GM18867 (cell line): Measurements from ENCODE around the gene HOXA3.

ENCODE experiments used
- ATAC-seq: cut with Tn5 transposase; IDR thresholded peaks from one replicate; pipeline ENCODE4 v1.9.1; 2021; ENCODE audit warnings: mild to moderate bottlenecking, moderate library complexity; ENCODE audit not compliant: unreplicated experiment

Gene HOXA3

DNA sequence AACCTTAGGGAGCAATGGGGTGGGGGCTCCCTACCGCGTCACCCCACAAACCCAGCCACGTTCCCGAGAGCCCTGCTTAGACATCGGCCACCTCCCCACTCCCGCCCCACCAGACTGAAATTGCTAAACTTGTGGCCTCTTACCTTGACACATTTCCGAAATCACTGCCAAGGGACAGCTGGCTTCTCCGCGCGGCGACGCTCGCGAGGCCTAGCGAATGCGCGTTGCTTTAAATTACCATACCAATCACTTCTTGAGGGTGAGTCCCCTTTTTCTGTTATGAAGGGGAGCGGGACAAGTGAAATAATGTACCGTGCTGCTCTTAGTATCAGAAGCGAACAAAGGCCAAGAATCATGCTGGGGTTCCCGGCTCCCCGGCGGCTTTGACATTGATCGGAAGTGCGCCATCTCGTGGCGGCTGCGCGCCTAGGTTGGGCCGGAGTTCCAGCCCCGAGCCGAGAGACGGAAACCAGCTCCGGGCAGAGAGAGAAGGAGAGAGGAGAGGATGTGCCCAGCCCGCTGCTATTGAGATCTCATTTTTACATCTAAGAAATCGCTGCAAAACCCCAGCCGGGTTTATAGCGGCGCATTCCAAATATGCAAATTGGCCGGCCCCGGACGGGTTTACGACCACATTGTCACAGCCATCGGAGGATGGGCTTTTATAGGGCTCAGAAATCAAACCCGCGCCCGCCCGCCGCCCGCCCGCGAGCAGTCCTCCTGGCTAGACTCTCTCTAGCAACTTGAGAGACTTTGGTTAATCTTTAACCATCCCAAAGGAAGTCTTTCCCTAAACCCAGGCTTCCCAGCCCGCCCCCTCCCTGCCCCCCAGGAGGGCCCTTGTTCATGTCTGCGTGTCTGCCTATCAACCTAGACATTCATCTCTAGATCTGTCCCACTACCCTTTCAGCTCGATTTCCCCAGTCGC is 27.4 kb upstream of the HOXA3 start:
- peak; percentile 50 for ATAC-seq

DNA sequence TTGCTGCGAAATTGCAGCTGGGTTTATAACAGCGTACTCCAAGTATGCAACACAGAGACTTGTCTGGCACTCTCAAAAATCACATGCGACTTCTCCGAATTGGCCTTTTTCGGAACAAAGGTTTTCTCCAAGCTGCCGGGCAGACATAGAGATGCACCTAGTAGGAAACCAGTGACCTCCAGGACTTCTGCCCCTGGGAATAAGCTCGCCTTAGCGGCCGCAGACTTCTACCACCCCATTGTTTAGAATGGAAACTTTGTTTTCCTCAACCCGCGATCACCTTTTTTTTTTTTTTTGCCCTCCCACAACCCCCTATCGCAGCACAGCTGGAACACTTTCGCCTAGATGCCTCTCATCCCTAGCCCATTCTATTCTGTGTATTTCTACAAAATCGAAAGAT is 26.6 kb upstream of the HOXA3 start:
- ATAC-seq: no peak

DNA sequence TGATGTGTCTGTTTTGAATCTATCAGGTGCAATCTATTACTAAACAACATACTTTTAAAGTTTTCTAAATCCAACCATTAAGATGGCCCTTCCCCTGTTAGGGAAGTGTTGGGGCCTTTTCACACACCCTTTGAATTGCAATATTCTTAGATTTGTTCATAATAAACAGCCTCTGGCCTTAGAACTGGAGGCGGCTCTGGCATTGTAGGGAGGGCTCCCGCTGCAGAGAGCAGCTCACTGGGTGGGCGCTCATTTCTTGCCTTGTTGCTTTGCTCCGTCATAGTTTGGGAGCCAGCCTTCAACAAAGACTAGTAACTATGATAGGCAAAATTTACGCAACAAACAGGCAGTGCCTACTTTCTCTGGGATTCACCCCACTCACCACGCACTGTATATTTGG is 26.0 kb upstream of the HOXA3 start:
- no peak for ATAC-seq

DNA sequence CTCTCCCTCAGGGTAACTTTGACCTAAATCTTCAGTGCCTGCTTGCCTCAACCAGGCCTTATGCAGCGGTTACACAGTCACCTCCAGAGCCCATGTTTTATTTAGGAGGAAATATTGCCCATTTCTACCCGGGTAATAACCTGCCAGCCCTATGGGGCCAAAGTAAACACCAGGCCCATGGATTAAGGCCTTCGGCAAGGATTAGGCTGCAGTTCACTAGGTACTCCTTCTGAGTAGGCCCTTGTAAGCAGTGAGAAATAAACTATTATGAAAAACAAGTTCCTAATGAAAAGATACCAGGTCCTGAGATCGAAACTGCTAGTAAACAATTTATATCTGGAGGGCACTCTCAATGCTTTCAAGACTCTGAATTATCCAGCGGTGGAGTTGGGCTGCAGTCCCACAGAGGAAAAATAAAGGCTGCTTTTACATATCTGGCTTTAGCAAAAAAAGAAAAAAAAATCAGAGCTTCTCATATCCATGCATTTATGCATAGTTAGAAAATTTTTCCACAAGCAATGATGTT is 25.5 kb upstream of the HOXA3 start:
- no peak for ATAC-seq

DNA sequence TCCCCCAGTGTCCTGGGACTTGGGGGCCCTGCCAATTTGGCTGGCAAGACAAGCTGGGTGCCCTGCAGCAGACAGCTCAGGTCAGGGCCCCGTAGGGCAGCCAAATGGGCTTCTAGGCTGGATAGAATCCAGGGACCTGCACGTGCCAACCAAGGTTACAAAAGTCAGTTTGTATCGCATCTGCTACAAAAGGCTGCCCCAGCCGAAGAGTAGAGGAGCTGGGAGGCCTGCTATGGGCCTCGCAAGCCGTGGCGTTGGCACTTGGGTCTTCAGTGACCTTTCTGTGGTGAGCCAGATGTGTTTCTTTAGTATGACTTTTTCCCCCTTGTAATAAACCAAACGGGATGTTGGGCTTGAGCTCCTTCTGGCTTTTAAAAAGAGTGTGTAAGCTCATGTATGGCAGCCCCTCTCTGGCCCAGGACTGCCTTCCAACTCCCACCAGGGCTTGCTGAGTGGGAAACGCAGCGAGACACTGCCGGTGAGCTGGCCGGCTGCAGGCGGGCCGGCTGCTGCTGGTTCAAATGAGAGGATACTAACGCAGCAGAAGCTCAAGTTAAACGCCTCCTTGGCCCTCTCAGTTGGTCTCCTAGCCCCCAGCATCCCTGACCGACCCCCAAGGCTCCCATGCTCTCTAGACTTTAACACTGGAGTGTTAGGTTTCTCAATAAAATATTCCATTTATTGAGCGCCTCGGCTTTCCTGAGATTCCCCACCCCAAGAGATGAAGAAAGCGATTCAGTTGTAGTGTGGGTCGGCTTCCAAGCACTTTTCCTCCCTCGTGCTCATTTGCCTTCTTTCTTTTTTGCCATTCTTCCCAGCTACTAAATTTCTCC is 24.8 kb upstream of the HOXA3 start:
- no peak for ATAC-seq

DNA sequence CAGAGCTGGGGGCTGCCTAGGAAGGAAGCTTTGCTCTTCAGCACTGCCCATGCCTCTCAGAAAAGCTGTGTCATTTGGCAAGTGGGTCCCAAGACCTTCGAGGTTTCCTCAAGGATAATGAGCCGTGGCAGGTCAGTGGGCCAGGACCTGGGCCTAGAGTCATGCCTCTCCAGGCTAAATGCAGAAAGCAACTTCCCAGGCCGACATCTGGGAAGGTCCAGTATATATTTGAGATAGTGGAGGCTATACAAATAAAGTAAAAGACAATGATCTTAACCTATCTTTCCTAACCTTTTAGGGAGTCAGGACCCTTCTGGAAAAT is 24.1 kb upstream of the HOXA3 start:
- no peak for ATAC-seq

DNA sequence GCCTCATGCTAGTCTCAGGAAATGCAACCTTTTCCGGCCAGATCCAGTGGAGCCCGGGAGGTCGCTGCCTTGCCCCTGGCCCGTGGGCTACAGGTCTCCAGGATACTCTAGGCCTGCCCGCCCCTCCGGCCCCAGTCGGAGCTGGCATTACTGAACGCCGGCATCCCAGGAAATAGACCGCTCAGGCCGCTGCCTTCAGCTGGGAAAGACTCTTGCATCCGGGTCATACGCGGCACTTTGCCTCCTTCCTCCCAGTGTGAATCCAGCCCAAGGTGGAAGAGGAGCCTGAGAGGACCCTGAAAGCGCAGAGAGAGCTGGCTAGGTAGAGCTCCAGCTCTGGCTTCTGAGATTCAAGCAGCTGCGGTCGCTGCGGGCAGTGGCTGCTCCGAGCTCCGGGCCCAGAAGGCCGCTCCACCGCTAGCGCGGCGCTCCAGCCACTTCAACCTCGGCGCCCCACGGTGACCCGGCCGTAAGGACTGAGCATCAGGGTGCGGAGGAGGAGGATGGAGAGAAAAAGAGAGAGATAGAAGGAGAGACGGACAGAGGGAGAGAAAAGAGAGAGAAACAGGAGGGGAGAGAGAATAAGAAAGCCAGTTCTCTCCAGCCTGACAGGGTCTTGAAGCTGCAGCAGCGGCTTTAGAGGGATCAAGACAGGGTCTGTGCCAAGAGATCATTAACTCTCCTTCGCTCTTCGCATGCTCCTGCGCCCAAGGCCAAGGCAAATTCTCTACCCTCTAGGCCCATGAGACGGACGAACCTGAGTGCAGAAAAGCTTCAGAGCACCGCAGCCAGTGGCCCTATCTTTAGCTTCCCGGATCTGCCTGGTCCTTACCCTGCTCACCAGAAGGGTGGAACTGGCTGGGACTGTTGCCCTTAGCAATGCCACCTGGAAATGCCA is 23.5 kb upstream of the HOXA3 start:
- ATAC-seq: no peak

DNA sequence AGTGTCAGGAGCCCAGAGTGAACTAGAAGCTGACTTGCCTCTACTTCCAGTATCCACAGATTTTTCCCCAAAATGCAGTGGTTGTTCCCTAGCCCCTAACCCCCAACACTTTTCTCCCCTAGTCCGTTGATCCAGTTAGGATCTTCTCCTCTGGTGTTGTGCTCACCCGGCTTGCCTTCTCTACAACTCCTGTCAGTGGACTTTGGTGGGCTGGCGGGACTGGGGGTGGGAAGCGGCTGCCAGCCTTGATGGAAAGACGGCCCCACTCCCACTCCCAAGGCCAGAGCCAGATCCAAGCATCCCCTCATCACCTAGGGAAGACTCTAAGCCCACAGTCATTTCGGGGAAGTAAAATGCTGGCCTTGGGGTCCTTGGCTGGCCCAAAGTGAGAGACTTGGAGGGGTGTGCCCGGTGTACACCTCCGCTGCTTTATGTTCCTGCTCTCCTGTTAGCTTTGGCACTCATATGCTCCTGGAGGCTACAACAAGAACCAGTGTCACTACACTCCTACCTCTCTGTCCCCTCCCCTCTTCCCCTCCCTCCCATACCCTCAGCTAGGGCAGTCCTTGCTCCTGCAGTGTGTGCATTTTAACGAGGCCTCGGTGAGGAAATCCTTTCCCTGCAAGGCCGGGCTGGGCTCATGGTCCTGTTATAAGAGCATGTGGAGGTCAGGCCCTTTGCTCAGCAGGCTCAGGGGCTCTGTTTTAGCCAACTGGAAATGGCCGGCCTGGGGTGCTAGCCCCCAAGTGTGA is 22.7 kb upstream of the HOXA3 start:
- ATAC-seq: no peak

DNA sequence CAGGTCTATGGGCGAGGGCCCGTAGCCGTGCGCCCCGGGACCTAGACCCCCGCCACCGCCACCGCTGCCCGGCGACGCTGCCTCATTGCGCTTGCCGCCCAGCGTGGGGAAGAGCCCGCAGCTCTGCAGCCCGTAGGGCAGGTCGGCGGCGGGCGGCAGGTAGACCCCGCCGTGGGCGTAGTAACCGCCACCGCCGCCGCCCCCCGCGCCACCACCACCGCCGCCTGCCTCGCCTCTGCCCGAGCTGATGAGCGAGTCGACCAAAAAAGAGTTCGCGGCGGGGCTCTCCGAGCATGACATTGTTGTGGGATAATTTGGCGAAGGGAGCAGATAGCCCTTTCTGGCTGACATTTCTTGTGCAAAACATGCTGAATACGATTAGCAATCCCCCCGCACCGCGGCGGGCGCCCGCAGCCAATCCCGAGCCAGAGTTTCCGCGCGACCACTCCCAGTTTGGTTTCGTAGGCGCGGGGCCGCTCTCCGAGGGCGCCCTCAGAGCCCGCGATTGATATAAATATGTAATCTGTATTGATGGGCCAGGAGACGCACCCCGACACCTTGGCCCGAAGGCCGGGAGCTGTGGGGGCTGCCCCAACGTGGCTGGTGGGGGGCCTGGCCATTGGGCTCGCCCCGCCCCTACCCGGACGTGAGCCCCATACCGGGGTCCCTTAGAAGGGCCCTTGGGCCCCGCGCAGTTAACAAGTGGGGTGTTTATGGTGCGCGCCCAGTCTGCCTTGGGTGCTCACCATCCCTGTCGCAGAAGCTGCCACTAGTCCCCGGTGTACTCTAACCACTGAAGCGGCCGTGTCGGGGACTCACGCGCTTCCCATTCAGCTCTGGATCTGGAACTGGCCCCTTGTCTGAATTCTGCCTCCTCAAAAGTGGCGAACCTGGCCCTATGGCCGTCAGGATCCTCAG is 21.8 kb upstream of the HOXA3 start, which contains the start of gene HOXA10:
HOXA10 (minus strand) TSS at position 365 of the 918 bp plus-strand sequence; CDS start at position 351, 14 bp downstream.
- ATAC-seq: no peak

DNA sequence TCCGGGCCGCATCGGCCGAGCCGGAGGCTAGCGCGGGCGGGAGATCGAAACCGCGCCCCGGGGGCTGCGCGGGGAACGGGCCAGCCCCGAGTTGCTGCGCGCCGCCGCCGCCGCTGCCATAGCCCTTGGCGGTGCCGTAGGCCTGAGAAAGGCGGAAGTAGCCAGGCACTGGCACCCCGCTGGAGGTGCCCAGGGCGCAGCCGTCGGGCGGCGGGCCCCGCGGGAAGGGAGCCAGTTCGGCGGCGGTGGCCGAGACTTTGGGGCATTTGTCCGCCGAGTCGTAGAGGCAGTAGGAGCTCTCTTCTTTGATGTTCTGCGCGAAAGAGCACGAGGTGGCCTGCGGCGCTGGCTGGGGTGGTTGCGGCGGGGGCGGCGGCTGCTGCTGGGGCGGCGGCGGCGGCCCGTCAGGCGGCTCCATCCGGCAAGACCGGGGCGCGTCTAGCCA is 21.1 kb upstream of the HOXA3 start:
- ATAC-seq: peak; percentile 62

DNA sequence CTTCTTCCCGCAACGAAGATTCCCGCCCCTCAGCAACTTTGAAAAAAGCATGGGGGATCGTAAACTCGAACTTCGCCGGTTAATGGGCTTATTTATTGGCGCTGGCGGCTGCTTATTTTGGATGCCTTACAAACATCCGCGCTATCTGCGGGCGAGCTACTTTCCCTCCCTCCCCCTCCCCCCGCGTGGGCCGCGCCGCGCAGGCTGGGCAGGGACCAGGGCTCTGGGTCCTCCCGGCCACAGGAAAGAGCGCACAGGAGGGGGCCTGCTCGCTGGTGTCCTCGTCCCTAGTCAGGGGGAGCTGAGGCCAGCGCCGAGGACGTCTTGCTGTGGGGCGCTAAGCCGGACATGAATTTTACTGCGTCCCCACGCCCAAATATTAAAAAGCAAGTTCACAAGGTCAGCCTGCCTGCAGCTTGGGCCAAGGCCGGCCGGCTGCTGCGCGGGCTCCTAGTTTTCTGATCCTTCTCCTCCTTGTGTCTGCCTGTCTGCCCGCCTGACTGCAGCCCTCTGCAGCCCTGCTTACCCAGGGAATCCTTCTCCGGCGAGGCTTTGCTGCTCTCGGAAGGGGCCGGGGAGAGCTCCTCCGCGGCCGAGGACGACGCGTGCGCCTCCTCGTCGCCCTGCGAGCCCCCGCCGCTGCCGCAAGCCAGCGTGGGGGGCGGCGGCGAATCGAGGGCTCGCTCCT is 20.6 kb upstream of the HOXA3 start:
- ATAC-seq: no peak

DNA sequence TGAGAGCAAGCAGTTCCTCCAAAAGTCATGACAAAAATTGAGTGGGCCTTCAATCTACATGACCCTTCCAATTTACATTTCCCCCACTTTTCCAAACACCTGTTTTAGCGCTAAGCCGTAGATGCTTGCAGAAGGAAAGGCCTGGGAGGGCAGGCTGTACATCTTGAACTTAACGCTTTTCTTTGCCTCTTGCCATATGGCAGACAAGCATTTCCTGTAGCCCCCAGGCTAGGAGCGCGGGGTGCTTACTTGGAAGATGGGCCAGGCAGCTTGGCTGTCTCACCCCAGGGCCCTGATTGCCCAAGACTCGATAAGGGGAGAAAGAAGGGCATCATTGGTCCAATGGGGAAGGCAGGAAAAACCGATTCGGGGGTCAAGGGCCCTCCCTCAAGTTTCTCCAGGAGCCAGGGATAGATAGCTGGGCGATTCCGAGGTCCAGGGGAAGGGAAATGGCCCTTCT is 20.0 kb upstream of the HOXA3 start:
- ATAC-seq: no peak

DNA sequence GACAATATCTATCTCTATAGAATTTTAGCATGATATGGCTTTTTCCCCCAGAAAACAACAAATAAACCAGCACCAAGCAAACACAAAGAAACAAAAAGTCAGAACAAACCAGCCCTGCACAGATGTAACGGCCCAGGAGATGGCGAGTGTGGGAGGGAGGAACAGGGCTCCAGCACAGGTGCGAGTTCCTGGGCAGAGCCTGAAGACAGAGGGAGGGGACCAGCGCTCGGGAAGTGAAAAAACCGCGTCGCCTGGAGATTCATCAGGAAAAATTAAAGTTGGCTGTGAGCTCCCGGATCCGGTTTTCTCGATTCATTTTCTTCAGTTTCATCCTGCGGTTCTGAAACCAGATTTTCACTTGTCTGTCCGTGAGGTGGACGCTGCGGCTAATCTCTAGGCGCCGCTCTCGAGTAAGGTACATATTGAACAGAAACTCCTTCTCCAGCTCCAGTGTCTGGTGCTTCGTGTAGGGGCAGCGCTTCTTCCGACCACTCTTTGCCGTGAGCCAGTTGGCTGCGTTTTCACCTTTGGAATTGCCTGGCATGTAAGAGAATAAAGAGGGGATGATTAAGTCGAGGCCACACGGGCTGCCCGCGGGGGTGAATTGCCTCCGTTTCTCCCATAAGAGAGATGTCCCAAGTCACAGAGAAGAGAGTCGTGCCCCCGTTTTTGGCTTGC is 19.4 kb upstream of the HOXA3 start:
- no peak for ATAC-seq

DNA sequence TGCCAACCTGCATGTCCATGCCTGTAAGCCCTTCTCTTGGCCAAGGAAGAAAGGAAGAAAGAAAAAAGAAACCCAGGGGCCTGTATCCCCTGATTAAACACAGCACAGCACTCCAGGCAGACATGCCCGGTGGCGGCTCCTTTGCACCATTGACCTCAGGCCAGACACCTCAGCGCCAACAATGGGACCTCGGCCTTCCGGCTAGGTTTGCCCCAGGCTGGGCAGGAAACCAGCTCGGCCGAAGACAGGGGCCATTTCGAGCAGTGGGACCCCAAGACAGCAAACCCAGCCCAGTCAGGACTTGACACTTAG is 18.9 kb upstream of the HOXA3 start:
- no peak for ATAC-seq

DNA sequence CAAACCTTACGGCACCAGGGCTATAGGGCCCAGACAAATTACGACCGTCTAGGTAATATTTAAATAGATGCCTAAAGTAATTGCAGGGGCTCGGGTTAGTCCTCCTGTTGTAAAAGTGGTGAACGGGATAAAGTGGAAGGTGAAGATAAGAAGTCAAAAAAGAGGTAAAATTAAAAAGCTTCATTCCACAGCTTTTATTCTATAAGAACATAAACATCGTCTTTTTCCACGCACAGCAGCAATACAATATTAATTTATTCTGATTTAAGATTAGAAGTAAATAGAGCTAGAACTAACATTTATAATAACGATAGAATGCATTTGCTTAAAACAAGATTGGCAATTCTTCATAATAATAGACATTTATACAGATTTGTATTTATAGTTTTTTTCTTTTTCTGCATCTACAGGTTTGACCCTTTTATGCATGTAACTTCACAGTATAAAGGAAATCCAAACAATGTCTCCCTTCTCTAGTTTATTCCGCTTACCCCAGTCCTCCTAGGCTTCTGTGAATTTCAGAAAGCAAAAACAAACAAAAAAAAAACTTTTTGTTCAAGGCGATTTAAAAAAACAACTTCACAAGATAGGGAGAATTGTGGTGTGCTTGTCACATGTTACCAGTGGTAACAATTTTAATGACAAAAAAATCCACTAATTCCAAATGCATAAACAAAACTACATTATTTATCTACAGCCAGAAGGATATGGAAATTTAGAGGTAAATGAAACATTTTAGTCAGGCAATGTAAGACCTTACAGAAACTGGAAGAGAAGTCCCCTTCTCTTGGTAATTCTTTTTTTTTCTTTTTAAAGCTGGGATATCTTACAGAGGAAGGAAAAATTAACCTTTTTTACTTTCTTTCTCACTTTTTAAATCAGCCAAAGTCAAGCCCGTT is 18.3 kb upstream of the HOXA3 start:
- no peak for ATAC-seq

DNA sequence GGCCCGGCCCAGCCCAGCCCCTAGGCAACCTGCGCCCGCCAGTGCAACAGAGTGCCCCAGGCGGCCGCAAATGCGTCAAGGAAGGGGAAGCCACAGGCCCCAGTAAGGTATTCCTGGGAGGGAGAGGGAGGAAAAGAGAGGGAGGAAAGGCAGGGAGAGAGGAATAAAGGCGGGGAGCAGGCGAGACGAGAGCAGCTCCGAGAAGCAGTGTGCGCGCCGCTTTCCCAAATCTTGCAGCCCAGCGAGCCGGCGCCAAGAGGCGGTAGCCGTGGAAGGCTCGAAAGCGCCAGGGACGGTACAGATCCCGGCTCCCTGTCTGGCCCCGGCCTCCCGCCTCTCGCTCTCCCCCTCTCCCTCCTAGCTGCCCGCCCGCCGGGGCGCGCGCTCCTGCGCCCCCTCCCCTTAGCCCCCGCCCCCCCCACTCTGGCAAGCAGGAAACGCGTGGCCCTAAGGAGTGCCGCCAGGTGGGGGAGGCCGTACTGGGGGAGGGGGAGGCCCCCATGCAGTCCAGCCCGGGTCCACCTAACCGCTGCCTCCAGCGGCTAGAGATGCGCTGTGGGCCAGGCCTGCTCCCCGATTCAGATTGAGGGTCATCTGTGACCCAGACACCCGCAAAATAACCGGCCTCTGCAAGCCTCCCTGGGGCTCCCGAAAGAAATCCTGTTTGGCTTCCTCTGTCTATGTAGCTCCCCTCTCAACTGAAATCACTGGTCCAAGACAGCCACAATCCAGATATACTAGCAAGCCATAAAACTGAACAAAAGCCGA is 17.5 kb upstream of the HOXA3 start:
- no peak for ATAC-seq
